Suprapubic skin (tissue), 4 donors: Measurements from ENCODE around the gene PAFAH2. TPM values are rescaled to one million over a fixed set of nuclear protein-coding genes. Genes with fewer than 3 reads are reported as not detected.

Experiments
- DNase-seq, 2 donors: peaks; one replicate each; pipeline ENCODE4 v3.0.0-alpha.2; 2019; ENCODE audit warnings: low spot score in 2 of 2
- H3K27ac ChIP-seq: fragments of 200-600 bp; sonication (generic); one replicate; pipeline ENCODE4 v1.5.1; 2019
- H3K27me3 ChIP-seq: fragments of 200-600 bp; sonication (generic); one replicate; pipeline ENCODE4 v1.5.1; 2019
- H3K36me3 ChIP-seq: fragments of 200-600 bp; sonication (generic); one replicate; pipeline ENCODE4 v1.5.1; 2019
- H3K4me1 ChIP-seq: fragments of 200-600 bp; sonication (generic); one replicate; pipeline ENCODE4 v1.5.1; 2019
- H3K4me3 ChIP-seq: fragments of 200-600 bp; sonication (generic); one replicate; pipeline ENCODE4 v1.5.1; 2019; ENCODE audit warnings: mild to moderate bottlenecking
- H3K9me3 ChIP-seq: fragments of 200-600 bp; sonication (generic); one replicate; pipeline ENCODE4 v1.5.1; 2019
- EP300 ChIP-seq: sonication (generic); formaldehyde crosslinking; IDR thresholded peaks from one replicate; pipeline ENCODE4 v1.6.1; 2017; ENCODE audit warnings: antibody characterized with exemption
- POLR2A ChIP-seq, 2 donors: fragments of 450-650 bp; IDR thresholded peaks; one replicate each; pipeline ENCODE4 v1.6.1; 2017; ENCODE audit warnings: antibody characterized with exemption in 2 of 2, mild to moderate bottlenecking in 2 of 2, moderate library complexity in 2 of 2
- POLR2AphosphoS5 ChIP-seq, 3 donors: sonication (generic); formaldehyde crosslinking; IDR thresholded peaks; one replicate each; pipeline ENCODE4 v1.6.1; 2017; ENCODE audit warnings: antibody characterized with exemption in 3 of 3
- WGBS: methylation state at CpG from one replicate; pipeline ENCODE4 v1.1.5; 2018; 5-methylcytosine and 5-hydroxymethylcytosine counted together
- total RNA-seq, 4 donors: library from RNA; depleted of rRNA; stranded (reverse); fragments of >200 nt; gene quantifications; one replicate each; pipeline ENCODE4 v1.1.0, GENCODE V29; 2016
- TF ChIP-seq, protein P1 (sequence below), 2 donors: fragments of 200-600 bp in 1 of 2; fragments of 450-650 bp in 1 of 2; sonication (generic) in 1 of 2; IDR thresholded peaks; one replicate each; pipeline ENCODE4 v1.5.1; 2016 to 2019; ENCODE audit warnings: antibody characterized with exemption in 2 of 2, mild to moderate bottlenecking in 1 of 2, moderate library complexity in 1 of 2

PAFAH2 gene
- total RNA-seq, 4 donors from 2014 or later = 16.6 to 31.3 (median 20.0) TPM

DNA sequence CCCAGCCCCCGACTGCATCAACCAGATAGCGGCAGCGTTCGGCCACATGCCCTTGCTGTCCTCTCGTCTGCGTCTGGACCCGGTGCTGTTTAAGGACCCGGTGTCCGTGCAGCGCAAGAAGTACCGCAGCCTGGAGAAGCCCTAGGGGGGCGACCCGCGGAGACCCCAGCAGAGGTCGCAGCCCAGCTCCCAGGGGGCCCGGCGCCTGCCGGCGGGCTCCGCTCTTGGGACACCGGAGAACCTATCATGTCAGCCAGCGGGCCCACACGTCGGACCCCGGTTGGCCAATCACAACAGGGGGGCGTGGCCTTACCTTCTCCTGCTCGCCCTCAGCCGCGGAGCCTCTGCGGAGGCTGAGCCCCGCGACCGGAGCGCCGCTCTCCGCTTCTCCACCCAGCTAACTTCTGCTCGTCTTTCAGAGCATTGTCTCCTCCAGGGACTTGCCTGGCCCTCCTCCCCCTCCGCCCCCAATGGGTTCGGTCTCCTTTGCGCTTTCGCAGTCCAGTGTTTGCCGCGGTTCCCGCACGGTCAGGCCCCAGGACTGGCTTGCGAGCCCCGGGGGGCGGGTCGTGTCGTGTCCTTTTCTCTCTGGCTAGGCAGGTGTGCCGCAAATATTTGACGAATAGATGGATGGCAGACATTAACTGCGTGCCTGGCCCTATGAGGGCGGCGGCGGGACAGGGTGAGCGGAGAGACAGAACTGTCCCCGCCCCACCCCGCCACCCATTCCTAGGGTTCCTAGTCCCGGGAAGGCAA is 37.5 kb upstream of the PAFAH2 start:
- peak overlapping the region; percentile 88 for H3K4me3 ChIP-seq
- peaks cover 17% of the 10 kb centered on the region for H3K4me1 ChIP-seq
- peaks cover 3% of the 10 kb centered on the region for H3K27me3 ChIP-seq
- 0% methylated on average over 15 of the region's 60 CpGs for WGBS
- H3K36me3 ChIP-seq = no peaks in the 10 kb centered on the region
- DNase-seq = peak; percentile 96 to 97
- peak overlapping the region; percentile 85 for H3K27ac ChIP-seq
- no peaks in the 10 kb centered on the region for H3K9me3 ChIP-seq
- TF ChIP-seq, protein P1, sequence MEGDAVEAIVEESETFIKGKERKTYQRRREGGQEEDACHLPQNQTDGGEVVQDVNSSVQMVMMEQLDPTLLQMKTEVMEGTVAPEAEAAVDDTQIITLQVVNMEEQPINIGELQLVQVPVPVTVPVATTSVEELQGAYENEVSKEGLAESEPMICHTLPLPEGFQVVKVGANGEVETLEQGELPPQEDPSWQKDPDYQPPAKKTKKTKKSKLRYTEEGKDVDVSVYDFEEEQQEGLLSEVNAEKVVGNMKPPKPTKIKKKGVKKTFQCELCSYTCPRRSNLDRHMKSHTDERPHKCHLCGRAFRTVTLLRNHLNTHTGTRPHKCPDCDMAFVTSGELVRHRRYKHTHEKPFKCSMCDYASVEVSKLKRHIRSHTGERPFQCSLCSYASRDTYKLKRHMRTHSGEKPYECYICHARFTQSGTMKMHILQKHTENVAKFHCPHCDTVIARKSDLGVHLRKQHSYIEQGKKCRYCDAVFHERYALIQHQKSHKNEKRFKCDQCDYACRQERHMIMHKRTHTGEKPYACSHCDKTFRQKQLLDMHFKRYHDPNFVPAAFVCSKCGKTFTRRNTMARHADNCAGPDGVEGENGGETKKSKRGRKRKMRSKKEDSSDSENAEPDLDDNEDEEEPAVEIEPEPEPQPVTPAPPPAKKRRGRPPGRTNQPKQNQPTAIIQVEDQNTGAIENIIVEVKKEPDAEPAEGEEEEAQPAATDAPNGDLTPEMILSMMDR (IDR thresholded peaks at IDR 0.05) = no peak
- TF ChIP-seq EP300 = no peak
- peak in 1 of 2 donors; percentile 40 for TF ChIP-seq POLR2A (IDR thresholded peaks at IDR 0.05)
- TF ChIP-seq POLR2AphosphoS5 (IDR thresholded peaks at IDR 0.05) = peak in 2 of 3 donors; percentile 25 to 30

DNA sequence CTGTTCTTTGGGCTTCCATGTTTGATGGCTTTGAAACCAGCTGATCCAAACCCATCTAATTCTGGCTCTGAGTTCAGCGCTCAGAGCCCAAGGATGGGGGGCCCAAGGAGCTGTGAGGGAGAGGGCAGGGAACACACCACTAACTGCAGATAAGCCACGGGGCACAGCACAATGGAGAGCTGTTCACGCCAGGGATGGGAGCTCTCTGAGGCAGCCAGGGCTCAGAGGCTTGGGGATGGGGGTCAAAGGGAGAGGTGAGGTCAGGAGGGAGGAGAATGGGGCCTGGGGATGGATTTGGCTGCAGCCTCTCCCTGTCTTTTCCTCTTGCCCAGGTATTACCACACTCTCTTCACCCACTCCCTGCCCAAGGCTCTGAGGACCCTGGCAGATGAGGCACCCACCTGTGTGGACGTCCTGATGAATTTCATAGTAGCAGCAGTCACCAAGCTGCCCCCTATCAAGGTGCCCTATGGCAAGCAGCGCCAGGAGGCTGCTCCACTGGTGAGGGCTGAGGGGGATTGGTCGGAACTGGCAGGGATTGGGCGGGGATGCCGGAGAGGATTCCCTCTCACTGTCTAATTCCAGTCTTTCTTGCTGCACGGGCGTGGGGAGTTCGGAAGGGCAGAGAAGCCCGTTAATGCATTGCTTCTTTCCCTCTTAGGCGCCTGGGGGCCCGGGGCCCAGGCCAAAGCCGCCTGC is 36.8 kb upstream of the PAFAH2 start:
- H3K27me3 ChIP-seq = peaks cover 3% of the 10 kb centered on the region
- WGBS = 78% methylated on average over 3 of the region's 15 CpGs
- no peak overlapping the region for H3K27ac ChIP-seq
- H3K4me3 ChIP-seq = peak overlapping the region; percentile 88
- TF ChIP-seq, protein P1 (IDR thresholded peaks at IDR 0.05) = no peak
- TF ChIP-seq POLR2AphosphoS5 (IDR thresholded peaks at IDR 0.05) = no peak
- no peak for TF ChIP-seq EP300
- TF ChIP-seq POLR2A (IDR thresholded peaks at IDR 0.05) = no peak
- peaks cover 17% of the 10 kb centered on the region for H3K4me1 ChIP-seq
- DNase-seq = no peak
- H3K9me3 ChIP-seq = no peaks in the 10 kb centered on the region
- no peaks in the 10 kb centered on the region for H3K36me3 ChIP-seq

DNA sequence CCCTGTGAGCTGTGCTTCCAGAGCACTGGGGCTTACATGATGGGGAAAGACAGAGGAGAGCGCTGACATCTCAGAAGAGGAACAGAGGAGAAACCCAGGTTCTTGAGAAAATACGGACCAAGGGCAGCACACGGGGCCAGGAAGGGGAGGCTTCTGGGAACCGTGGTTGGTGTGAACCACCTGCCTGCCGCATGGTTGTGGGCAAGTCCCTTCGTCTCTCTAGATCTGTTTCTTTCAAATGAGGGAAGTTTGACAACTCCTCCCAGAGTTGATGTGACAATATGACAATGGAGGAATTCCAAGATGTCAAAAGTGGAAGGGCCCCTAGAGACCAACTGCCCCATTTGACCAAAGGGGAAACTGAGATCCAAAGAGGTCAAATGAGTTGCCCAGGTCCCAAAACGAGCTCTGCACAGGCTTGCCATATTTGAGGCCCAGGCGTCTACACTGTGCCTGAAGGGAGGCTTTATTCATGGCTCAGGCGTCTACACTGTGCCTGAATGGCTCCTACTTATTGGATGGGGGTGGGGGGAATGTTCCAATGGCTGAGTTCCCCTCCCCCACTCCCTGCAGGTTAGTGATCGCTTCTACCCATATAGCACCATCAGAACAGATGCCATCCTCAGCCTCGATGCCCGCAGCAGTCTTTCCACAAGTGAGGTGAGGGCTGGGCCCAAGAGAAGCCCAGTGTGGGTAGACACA is 34.9 kb upstream of the PAFAH2 start:
- no peak overlapping the region for H3K27ac ChIP-seq
- no peak overlapping the region for H3K4me3 ChIP-seq
- DNase-seq = no peak
- TF ChIP-seq POLR2A (IDR thresholded peaks at IDR 0.05) (no peak), EP300 (no peak), POLR2AphosphoS5 (IDR thresholded peaks at IDR 0.05) (no peak)
- TF ChIP-seq, protein P1 (IDR thresholded peaks at IDR 0.05) = no peak
- no peaks in the 10 kb centered on the region for H3K27me3 ChIP-seq
- H3K36me3 ChIP-seq = no peaks in the 10 kb centered on the region
- H3K9me3 ChIP-seq = no peaks in the 10 kb centered on the region
- WGBS = 89% methylated on average over 9 of the region's 12 CpGs
- H3K4me1 ChIP-seq = peaks cover 17% of the 10 kb centered on the region

DNA sequence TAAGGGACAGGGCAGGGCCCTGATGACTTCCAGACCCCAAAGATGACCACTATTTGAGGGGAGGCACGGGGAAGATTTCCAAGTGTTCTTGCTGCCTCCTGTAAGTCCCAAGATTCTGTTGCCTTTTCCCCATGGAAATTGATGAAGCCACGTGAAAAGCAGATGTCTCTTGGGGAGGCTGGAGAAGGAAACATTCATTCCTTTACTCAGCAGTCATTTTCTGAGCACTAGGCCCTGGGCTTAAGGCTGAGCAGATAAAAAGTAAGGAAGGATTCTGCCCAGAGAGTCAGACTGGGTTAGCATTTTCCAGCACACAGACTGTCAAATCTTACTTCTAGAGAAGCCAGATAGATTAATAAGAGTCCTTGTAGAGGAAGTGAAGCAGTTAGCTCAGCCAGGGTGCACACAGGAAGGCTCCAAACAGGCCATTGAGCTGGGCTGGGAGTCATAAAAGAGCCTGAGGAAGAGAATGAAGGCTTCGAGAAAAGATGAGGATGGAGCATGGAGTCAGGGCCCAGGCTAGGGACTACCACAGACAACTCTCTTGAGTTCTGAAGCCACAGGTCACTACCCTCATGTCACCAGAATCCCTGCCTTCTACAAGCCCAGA is 33.9 kb upstream of the PAFAH2 start:
- Histone ChIP-seq H3K27ac (no peak overlapping the region), H3K4me3 (no peak overlapping the region), H3K36me3 (no peaks in the 10 kb centered on the region), H3K4me1 (peaks cover 17% of the 10 kb centered on the region), H3K27me3 (no peaks in the 10 kb centered on the region), H3K9me3 (no peaks in the 10 kb centered on the region)
- no peak for DNase-seq
- 67% methylated on average over 3 of the region's 3 CpGs for WGBS
- no peak for TF ChIP-seq POLR2A (IDR thresholded peaks at IDR 0.05)
- TF ChIP-seq POLR2AphosphoS5 (IDR thresholded peaks at IDR 0.05) = no peak
- TF ChIP-seq EP300 = no peak
- TF ChIP-seq, protein P1 (IDR thresholded peaks at IDR 0.05) = no peak
